ENCODE results near the gene PPP2R2D. TPM values are rescaled to one million over a fixed set of nuclear protein-coding genes. Genes with fewer than 3 reads are reported as not detected.

PPP2R2D gene
- total RNA-seq, 5 donors from 2014 or later (not counting 1 experiment from before 2014, with no cell fraction given) = 37.3 to 45.0 (median 43.0) TPM

DNA sequence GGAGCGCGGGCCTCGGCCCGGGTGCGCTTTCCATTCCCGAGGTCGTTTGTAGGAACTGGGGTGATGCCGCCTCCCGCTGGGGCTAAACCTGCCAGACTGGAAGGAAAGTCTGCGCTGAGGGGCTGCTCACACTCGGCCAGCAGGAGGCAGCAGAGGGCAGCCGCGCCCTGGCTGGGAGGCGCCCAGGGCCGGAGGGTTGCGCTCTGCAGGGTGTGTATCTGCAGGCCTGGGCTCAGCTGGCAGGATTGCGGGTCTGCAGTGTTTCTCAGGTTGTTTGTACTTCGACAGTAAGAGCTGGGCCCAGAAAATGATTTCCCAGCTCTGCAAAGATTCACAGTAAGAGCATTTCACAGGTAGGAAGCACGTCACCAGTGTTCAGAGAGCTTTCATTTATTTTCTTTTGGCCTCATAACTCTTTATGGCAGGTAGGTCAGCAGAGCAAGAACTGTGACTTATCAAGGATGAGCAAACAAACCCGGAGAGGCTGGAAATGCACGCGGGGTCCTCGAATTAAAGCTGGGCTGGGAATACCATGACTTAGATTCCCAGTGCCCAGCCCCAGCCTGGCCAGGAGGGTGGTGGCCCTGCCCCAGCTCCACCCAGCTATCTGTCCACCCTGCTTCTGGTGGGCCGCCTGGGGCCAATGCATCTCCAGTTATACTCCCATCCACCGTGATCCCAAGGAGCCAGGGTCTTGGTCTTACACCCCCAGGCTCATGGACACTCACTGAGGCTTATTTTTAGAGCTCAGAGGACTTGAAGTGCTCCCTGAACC lies 15.2 kb upstream of the PPP2R2D start:
- ChIA-PET CTCF (interaction anchor here (0.6 to 2.1 kb wide), 20 partner anchors 11 to 145 kb away, joined by 3 to 39 read pairs (median 4); partner anchors contain the start of gene PPP2R2D (in 1 of the 2)), POLR2A (no interaction called here)
- ATAC-seq (replicated peaks in 1 of 4) = peak; percentile 95 to 100 (median 98)
- no peaks in the 10 kb centered on the region for H3K9me3 Mint-ChIP-seq
- WGBS (ENCODE audit: insufficient coverage) = 21% methylated on average over 24 of the region's 25 CpGs
- H3K27ac ChIP-seq (ENCODE audit: low read length) = no peak overlapping the region
- H3K36me3 ChIP-seq (ENCODE audit: control insufficient read depth in 2 of 2, extremely low read depth in 1 of 2, insufficient read depth in 1 of 2, low read length in 1 of 2) = no peaks in the 10 kb centered on the region
- peaks cover 0 to 50% of the 10 kb centered on the region in 2 experiments for H3K27me3 ChIP-seq (replicated peaks in 1 of 2; ENCODE audit: control insufficient read depth in 2 of 2, extremely low read depth in 1 of 2, insufficient read depth in 2 of 2, low read length in 1 of 2)
- no peaks in the 10 kb centered on the region for H3K9me3 ChIP-seq
- peak; percentile 52 to 90 (median 76) for DNase-seq
- H3K36me3 Mint-ChIP-seq = no peaks in the 10 kb centered on the region
- H3K4me3 Mint-ChIP-seq = no peak overlapping the region
- H3K4me1 ChIP-seq (ENCODE audit: control insufficient read depth in 1 of 2, extremely low read depth in 1 of 2, insufficient read depth in 2 of 2, low read length in 2 of 2) = peaks cover 0 to 9% of the 10 kb centered on the region in 2 experiments
- peaks cover 8 to 10% (median 9%) of the 10 kb centered on the region in 3 donors for H3K4me1 Mint-ChIP-seq
- no peak overlapping the region for H3K27ac Mint-ChIP-seq
- H3K27me3 Mint-ChIP-seq = peaks cover 8 to 14% of the 10 kb centered on the region in 2 donors
- no peak overlapping the region for H3K4me3 ChIP-seq (ENCODE audit: control insufficient read depth in 1 of 2, extremely low read depth in 1 of 2, low read length in 1 of 2)

DNA sequence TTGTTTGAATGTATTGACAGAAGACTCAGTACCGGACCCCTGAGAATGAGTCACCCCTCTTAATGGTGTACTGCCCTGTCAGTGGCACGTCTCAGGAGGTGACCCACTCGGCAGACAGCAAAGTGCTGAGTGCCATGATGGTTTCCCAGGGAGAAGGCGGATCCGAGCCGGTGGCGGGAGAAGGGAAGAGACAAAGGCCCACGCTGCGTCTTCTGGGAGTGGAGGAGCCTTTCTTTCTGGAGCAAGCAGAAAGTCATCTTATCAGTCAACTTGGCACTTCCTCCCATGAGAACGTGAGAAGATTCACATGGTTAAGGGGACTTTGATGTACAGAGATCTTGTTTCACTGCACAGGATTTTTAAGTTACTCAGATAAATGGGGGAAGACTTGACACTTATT lies 14.6 kb upstream of the PPP2R2D start:
- ChIA-PET POLR2A (no interaction called here), CTCF (interaction anchor here (0.8 to 2.1 kb wide), 12 partner anchors 10 to 139 kb away, joined by 3 to 39 read pairs (median 4); partner anchors contain the start of gene PPP2R2D (in 1 of the 2))
- peaks cover 0 to 51% of the 10 kb centered on the region in 2 experiments for H3K27me3 ChIP-seq (replicated peaks in 1 of 2; ENCODE audit: control insufficient read depth in 2 of 2, extremely low read depth in 1 of 2, insufficient read depth in 2 of 2, low read length in 1 of 2)
- no peak for ATAC-seq (replicated peaks in 1 of 4)
- H3K9me3 Mint-ChIP-seq = no peaks in the 10 kb centered on the region
- peaks cover 0 to 9% of the 10 kb centered on the region in 2 experiments for H3K4me1 ChIP-seq (ENCODE audit: control insufficient read depth in 1 of 2, extremely low read depth in 1 of 2, insufficient read depth in 2 of 2, low read length in 2 of 2)
- no peak overlapping the region for H3K27ac Mint-ChIP-seq
- no peaks in the 10 kb centered on the region for H3K36me3 ChIP-seq (ENCODE audit: control insufficient read depth in 2 of 2, extremely low read depth in 1 of 2, insufficient read depth in 1 of 2, low read length in 1 of 2)
- H3K9me3 ChIP-seq = no peaks in the 10 kb centered on the region
- H3K4me1 Mint-ChIP-seq = peaks cover 8 to 10% (median 9%) of the 10 kb centered on the region in 3 donors
- H3K4me3 ChIP-seq (ENCODE audit: control insufficient read depth in 1 of 2, extremely low read depth in 1 of 2, low read length in 1 of 2) = no peak overlapping the region
- H3K4me3 Mint-ChIP-seq = no peak overlapping the region
- H3K27ac ChIP-seq (ENCODE audit: low read length) = no peak overlapping the region
- WGBS (ENCODE audit: insufficient coverage) = 94% methylated on average over 3 of the region's 10 CpGs
- H3K36me3 Mint-ChIP-seq = no peaks in the 10 kb centered on the region
- DNase-seq = no peak
- peaks cover 8 to 14% of the 10 kb centered on the region in 2 donors for H3K27me3 Mint-ChIP-seq

DNA sequence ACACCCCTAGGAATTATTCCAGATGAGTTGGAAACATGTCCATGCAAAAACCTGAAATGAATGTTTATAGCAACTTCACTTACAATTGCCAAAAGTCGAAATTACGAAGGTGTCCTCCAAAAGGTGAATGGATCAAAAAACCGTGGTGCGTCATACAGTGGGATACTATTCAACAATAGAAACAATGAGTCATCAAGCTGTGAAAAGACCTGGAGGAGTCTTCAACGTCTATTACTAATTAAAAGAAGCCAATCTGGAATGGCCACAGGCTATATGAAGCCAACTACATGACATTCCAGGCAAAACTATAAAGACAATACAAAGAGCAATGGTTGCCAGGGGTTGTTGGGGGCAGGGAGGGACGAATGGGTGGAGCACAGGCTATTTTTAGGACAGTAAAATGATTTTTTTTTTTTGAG lies 12.6 kb upstream of the PPP2R2D start:
- no peaks in the 10 kb centered on the region for H3K36me3 ChIP-seq (ENCODE audit: control insufficient read depth in 2 of 2, extremely low read depth in 1 of 2, insufficient read depth in 1 of 2, low read length in 1 of 2)
- CTCF ChIA-PET = no interaction called here
- no peak overlapping the region for H3K4me3 Mint-ChIP-seq
- DNase-seq = no peak
- no peak overlapping the region for H3K4me3 ChIP-seq (ENCODE audit: control insufficient read depth in 1 of 2, extremely low read depth in 1 of 2, low read length in 1 of 2)
- no peaks in the 10 kb centered on the region for H3K9me3 Mint-ChIP-seq
- H3K27ac ChIP-seq (ENCODE audit: low read length) = no peak overlapping the region
- no peaks in the 10 kb centered on the region for H3K9me3 ChIP-seq
- H3K27me3 Mint-ChIP-seq = peaks cover 8 to 14% of the 10 kb centered on the region in 2 donors
- ATAC-seq (replicated peaks in 1 of 4) = no peak
- WGBS (ENCODE audit: insufficient coverage) = 70% methylated on average over 2 of the region's 6 CpGs
- peaks cover 8 to 10% (median 9%) of the 10 kb centered on the region in 3 donors for H3K4me1 Mint-ChIP-seq
- no peak overlapping the region for H3K27ac Mint-ChIP-seq
- peaks cover 0 to 9% of the 10 kb centered on the region in 2 experiments for H3K4me1 ChIP-seq (ENCODE audit: control insufficient read depth in 1 of 2, extremely low read depth in 1 of 2, insufficient read depth in 2 of 2, low read length in 2 of 2)
- POLR2A ChIA-PET = interaction anchor here in 1 of 2 donors (0.6 kb wide), 1 partner anchor 135 kb away, joined by 3 read pairs; no protein-coding TSS in a partner anchor
- H3K27me3 ChIP-seq (replicated peaks in 1 of 2; ENCODE audit: control insufficient read depth in 2 of 2, extremely low read depth in 1 of 2, insufficient read depth in 2 of 2, low read length in 1 of 2) = peaks cover 0 to 51% of the 10 kb centered on the region in 2 experiments
- no peaks in the 10 kb centered on the region for H3K36me3 Mint-ChIP-seq

DNA sequence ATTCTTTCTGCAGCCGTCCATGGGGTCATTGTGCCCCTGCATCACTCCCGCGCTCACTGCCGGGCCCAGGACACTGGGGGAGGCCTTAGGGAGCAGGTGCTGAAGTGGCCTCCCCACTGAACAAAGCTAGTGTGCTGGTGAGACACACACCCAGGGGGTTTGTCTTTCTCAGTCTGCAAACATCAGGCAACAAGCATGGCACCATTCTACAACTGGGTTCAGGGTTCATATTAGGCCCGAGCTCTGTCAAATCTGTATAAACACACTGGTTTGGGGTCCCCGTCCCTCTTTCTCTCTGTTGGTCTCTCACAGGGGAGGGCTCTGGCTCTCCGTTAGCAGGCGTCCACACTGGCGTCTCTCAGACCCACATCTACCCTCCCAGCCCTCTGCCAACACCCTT lies 11.1 kb upstream of the PPP2R2D start:
- no peaks in the 10 kb centered on the region for H3K9me3 ChIP-seq
- WGBS (ENCODE audit: insufficient coverage) = 90% methylated on average over 6 of the region's 9 CpGs
- no peak overlapping the region for H3K4me3 ChIP-seq (ENCODE audit: control insufficient read depth in 1 of 2, extremely low read depth in 1 of 2, low read length in 1 of 2)
- Mint-ChIP-seq H3K4me3 (no peak overlapping the region), H3K27me3 (peaks cover 8 to 11% of the 10 kb centered on the region in 2 donors), H3K4me1 (peaks cover 8 to 10% (median 9%) of the 10 kb centered on the region in 3 donors), H3K36me3 (no peaks in the 10 kb centered on the region), H3K9me3 (no peaks in the 10 kb centered on the region), H3K27ac (no peak overlapping the region)
- H3K36me3 ChIP-seq (ENCODE audit: control insufficient read depth in 2 of 2, extremely low read depth in 1 of 2, insufficient read depth in 1 of 2, low read length in 1 of 2) = no peaks in the 10 kb centered on the region
- no peak overlapping the region for H3K27ac ChIP-seq (ENCODE audit: low read length)
- DNase-seq = no peak
- POLR2A ChIA-PET = no interaction called here
- CTCF ChIA-PET = no interaction called here
- H3K27me3 ChIP-seq (replicated peaks in 1 of 2; ENCODE audit: control insufficient read depth in 2 of 2, extremely low read depth in 1 of 2, insufficient read depth in 2 of 2, low read length in 1 of 2) = peaks cover 0 to 38% of the 10 kb centered on the region in 2 experiments
- peaks cover 0 to 9% of the 10 kb centered on the region in 2 experiments for H3K4me1 ChIP-seq (ENCODE audit: control insufficient read depth in 1 of 2, extremely low read depth in 1 of 2, insufficient read depth in 2 of 2, low read length in 2 of 2)
- ATAC-seq (replicated peaks in 1 of 4) = no peak

DNA sequence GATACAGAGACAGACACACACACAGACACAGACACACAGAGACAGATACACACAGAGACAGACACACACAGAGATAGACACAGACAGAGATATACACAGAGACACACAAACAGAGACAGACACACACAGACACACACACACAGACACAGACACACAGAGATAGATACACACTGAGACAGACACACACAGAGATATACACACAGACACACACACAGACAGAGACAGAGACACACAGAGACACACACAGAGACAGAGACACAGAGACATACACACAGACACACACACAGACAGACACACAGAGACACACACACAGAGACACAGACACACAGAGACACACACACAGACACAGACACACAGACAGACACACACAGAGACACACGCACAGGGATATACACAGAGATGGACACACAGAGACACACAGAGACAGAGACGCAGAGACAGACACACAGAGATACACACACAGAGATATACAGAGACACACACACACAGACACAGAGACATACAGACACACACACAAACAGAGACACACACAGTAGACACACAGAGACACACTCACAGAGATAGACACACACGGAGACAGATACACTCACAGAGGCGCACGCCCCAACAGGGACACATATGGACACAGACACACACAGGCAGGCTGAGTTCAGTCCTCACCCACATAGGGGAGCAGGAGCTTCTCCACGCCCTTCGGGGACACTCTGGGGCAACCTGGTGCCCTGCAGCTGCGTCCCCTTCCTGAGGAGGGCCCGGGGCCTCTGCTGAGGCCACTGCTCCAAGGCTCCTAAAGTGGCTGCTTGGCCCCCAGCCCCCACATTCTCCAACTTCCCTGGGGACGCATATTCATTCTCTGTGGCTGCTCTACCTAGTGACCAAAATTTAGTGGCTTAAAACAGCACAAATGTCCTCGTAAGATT lies 10.3 kb upstream of the PPP2R2D start:
- H3K4me3 ChIP-seq (ENCODE audit: control insufficient read depth in 1 of 2, extremely low read depth in 1 of 2, low read length in 1 of 2) = no peak overlapping the region
- peaks cover 0 to 32% of the 10 kb centered on the region in 2 experiments for H3K27me3 ChIP-seq (replicated peaks in 1 of 2; ENCODE audit: control insufficient read depth in 2 of 2, extremely low read depth in 1 of 2, insufficient read depth in 2 of 2, low read length in 1 of 2)

More for the DNA sequence above, 10.3 kb upstream of the PPP2R2D start:
- WGBS (ENCODE audit: insufficient coverage) = 86% methylated on average over 11 of the region's 11 CpGs
- H3K27ac ChIP-seq (ENCODE audit: low read length) = no peak overlapping the region
- H3K36me3 Mint-ChIP-seq = no peaks in the 10 kb centered on the region
- peaks cover 7 to 13% (median 10%) of the 10 kb centered on the region in 3 donors for H3K4me1 Mint-ChIP-seq
- H3K27ac Mint-ChIP-seq = no peak overlapping the region
- H3K27me3 Mint-ChIP-seq = peaks cover 8% of the 10 kb centered on the region in 2 donors
- no peak for DNase-seq
- peaks cover 0 to 9% of the 10 kb centered on the region in 2 experiments for H3K4me1 ChIP-seq (ENCODE audit: control insufficient read depth in 1 of 2, extremely low read depth in 1 of 2, insufficient read depth in 2 of 2, low read length in 2 of 2)
- H3K9me3 Mint-ChIP-seq = no peaks in the 10 kb centered on the region
- ChIA-PET CTCF (no interaction called here), POLR2A (no interaction called here)
- H3K4me3 Mint-ChIP-seq = no peak overlapping the region
- H3K9me3 ChIP-seq = no peaks in the 10 kb centered on the region
- no peaks in the 10 kb centered on the region for H3K36me3 ChIP-seq (ENCODE audit: control insufficient read depth in 2 of 2, extremely low read depth in 1 of 2, insufficient read depth in 1 of 2, low read length in 1 of 2)
- no peak for ATAC-seq (replicated peaks in 1 of 4)

Data from T-cell (primary cell).